Right cardiac atrium (tissue), 5 donors: ENCODE results near the gene DDX18. TPM values are rescaled to one million over a fixed set of nuclear protein-coding genes. Genes with fewer than 3 reads are reported as not detected.

Source experiments
- ATAC-seq, 2 donors: fragments of 200-7000 bp; cut with Tn5 transposase; one replicate each; pipeline versions ENCODE4 v1.8.0 to v1.9.1; 2020; ENCODE audit warnings: moderate library complexity in 2 of 2, mild to moderate bottlenecking in 1 of 2
- DNase-seq, 3 donors: peaks; one replicate each; pipeline ENCODE4 v3.0.0-alpha.2; 2020
- H3K27ac ChIP-seq: one replicate; pipeline ENCODE4 v1.5.1; 2013; ENCODE audit warnings: mild to moderate bottlenecking, low read length, control low read depth, moderate library complexity
- H3K27me3 ChIP-seq: one replicate; pipeline ENCODE4 v1.6.1; 2013; ENCODE audit not compliant: control insufficient read depth, insufficient read depth
- H3K4me1 ChIP-seq: one replicate; pipeline ENCODE4 v1.6.1; 2013; ENCODE audit warnings: low read length; ENCODE audit not compliant: control insufficient read depth, insufficient read depth
- H3K4me3 ChIP-seq: one replicate; pipeline ENCODE4 v1.5.1; 2013; ENCODE audit warnings: low read length, control low read depth
- H3K9me3 ChIP-seq: one replicate; pipeline ENCODE4 v1.6.1; 2013; ENCODE audit warnings: low read length; ENCODE audit not compliant: control insufficient read depth
- WGBS: extraction: QIAGEN DNeasy Blood & Tissue Kit; methylation state at CpG from one replicate; pipeline ENCODE4 v1.1.7; 2013; 5-methylcytosine and 5-hydroxymethylcytosine counted together
- intact Hi-C, 4 donors: fragments of 100-400 bp; cut with DNase I; formaldehyde crosslinking; loops; one replicate each; pipeline versions ENCODE4 v1.11.0 to v1.14.0; 2022 to 2023
- polyA plus RNA-seq: library from polyadenylated mRNA; stranded (reverse); fragments of 200-250 nt; gene quantifications from one replicate; pipeline ENCODE4 v1.2.3, GENCODE V29; 2013
- total RNA-seq, 4 donors: library from RNA; stranded (reverse); fragmentation: NEBNext Ultra II Directional; extraction: Animal tissue kit (Norgen Biotek cat#: 25700); gene quantifications; one replicate each; pipeline ENCODE4 v1.2.1, GENCODE V29; 2021
- donor health status: healthy with polysubstance abuse.
- donor health status: DM: no; HTN: yes; CAD: no.
- donor health status: DM: no; HTN: no; CAD: no.
- donor health status: DM: no; HTN: yes; CAD: no; lungs with severe emphysema.
- donor health status: DM: yes; HTN: yes; CAD: no.

The DDX18 gene
- total and polyA plus RNA-seq, 5 donors: 14.1 to 36.0 (median 28.3) TPM

DNA sequence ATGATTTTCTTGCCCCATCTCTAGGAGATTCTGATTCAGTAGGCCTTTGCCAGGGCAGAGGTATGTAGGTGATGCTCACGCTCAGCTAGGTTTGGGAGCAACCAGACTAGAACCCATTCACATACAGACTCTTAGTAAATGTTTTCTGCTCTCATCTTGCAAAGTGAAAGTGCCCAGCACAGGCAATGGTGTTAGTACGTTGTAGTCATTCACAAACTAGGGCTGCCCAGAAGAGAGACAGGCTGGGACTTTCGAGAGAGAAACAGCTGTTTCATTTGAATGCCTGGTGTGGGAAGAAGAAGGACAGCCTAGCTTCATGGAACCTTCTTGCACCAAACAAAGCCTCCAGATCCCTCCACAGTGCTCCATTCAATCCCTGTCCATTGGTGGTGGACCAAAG lies 19.4 kb downstream of the DDX18 start:
- 93% methylated on average over 3 of the region's 3 CpGs for WGBS

GRCh38 chr2:117834992-117835391 lies 20.5 kb downstream of the DDX18 start:
- intact Hi-C loops: loop anchor here (5.0 to 10.0 kb wide), 4 partner anchors 100 to 170 kb away; no protein-coding TSS in a partner anchor
- H3K4me3 ChIP-seq: no peak overlapping the region
- no peaks in the 10 kb centered on the region for H3K9me3 ChIP-seq
- ATAC-seq (no peak), DNase-seq (peak in 1 of 3 donors; percentile 32)
- WGBS: 86% methylated on average over 3 of the region's 3 CpGs
- H3K27me3 ChIP-seq: no peaks in the 10 kb centered on the region
- no peak overlapping the region for H3K27ac ChIP-seq
- no peaks in the 10 kb centered on the region for H3K4me1 ChIP-seq

More for the DNA sequence above, 19.4 kb downstream of the DDX18 start:
- no peak overlapping the region for H3K27ac ChIP-seq
- no peaks in the 10 kb centered on the region for H3K9me3 ChIP-seq
- H3K4me1 ChIP-seq: no peaks in the 10 kb centered on the region
- no peaks in the 10 kb centered on the region for H3K27me3 ChIP-seq
- no peak for ATAC-seq
- DNase-seq: no peak
- no peak overlapping the region for H3K4me3 ChIP-seq
- intact Hi-C loops: loop anchor here in 3 of 4 donors (10.0 kb wide), 3 partner anchors 101 to 171 kb away; no protein-coding TSS in a partner anchor

DNA sequence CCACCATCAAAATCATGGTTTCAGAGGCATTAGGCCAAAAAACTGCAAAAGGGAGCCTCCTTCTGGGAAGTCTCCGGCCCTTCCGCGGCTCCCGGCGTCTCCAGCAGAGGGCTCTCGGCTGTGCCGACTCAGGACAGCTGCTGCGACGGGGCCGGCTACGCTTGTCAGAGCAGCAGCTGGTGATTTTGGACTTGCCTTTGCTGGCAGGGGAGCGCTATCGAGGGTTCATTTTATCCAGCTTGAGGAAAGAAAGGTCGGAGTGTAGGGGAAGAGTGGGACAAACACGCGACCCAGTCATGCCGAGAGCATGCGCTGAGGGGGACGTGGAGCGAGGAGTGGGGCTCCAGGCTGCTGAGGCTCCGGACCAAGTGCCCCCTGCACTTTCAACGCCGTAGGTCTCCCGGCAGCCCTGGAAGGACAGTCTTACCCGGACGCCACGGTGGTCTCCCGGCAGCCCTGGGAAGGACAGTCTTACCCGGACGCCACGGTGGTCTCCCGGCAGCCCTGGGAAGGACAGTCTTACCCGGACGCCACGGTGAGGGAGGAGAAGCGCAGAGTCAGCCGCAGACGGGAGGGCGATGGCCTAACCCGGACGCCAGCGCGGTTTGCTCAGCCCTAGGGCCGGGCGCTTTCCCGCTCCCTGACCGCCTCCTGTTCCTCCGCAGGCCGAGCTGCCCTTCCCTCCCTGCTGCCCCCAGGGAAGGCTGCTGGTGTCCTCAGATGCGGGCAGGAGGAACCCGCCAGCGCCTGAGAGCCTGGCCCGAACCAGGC lies 21.7 kb downstream of the DDX18 start:
- ATAC-seq (peak; percentile 97), DNase-seq (peak; percentile 90 to 96 (median 95))
- no peaks in the 10 kb centered on the region for H3K27me3 ChIP-seq
- H3K27ac ChIP-seq: no peak overlapping the region
- H3K4me3 ChIP-seq: peak overlapping the region; percentile 20
- H3K9me3 ChIP-seq: no peaks in the 10 kb centered on the region
- WGBS: 3% methylated on average over 53 of the region's 53 CpGs
- intact Hi-C loops: loop anchor here (5.0 to 10.0 kb wide), 4 partner anchors 99 to 169 kb away; no protein-coding TSS in a partner anchor
- H3K4me1 ChIP-seq: no peaks in the 10 kb centered on the region

DNA sequence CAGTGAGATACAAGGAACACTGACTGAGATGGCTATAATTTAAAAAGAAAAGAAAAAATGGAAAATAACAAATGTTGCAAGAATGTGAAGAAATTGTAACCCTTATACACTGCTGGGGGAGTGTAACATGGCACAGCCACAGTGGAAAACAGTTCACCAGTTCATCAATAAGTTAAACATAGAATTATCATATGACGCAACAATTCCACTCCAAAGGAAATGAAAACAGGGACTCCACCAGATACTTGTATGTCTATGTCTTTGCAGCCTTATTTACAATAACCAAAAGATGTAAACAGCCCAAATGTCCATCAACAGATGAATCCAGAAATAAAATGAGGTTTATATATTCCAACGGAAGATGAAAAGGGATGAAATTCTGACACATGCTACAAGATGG lies 30.8 kb downstream of the DDX18 start:
- Histone ChIP-seq H3K9me3 (no peaks in the 10 kb centered on the region), H3K4me3 (no peak overlapping the region), H3K27ac (no peak overlapping the region), H3K27me3 (no peaks in the 10 kb centered on the region), H3K4me1 (no peaks in the 10 kb centered on the region)
- intact Hi-C loops: no loop called here
- ATAC-seq (no peak), DNase-seq (no peak)
- WGBS: 90% methylated on average over 2 of the region's 2 CpGs

DNA sequence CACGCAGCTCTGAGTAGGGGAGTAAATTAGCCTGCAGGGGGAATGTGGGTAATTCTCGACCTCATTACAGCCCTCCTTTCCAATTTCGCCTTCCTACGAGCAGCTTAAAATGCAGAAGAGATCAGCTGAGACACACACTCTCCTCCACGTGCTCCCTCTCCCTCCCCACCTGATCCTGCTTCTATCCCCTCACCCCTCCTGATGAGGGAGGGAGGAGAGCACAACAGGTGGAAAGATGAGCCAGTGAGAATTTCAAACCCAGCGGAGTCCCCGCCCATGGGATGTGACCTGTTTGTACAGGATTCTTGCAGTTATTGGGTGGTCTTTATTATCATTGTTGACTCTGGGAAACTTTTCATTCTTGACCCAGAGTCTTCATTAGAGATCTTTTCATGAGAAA lies 35.5 kb downstream of the DDX18 start:
- H3K27me3 ChIP-seq: no peaks in the 10 kb centered on the region
- H3K27ac ChIP-seq: no peak overlapping the region
- intact Hi-C loops: no loop called here
- H3K4me3 ChIP-seq: no peak overlapping the region
- no peaks in the 10 kb centered on the region for H3K9me3 ChIP-seq
- DNase-seq (no peak), ATAC-seq (no peak)
- H3K4me1 ChIP-seq: no peaks in the 10 kb centered on the region
- 7% methylated on average over 7 of the region's 7 CpGs for WGBS

DNA sequence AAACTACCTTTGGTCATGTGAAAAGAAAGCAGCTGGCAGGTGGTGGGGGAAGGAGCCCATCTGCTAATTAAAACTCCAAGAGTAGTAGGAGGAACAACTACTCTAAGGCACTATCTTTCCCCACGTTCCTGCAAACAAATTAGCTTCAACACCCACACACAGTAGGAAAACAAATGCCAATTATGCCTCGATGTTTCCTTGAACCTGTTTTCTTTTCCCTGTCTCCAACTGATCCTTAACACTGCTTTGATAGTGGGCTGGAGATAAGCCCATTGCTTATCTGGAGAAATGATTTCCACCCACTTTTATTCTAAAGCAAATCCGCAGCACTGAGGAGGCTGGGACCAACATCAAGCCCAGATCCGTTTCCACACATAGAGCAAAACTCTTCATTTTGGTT lies 36.0 kb downstream of the DDX18 start:
- Histone ChIP-seq H3K27me3 (no peaks in the 10 kb centered on the region), H3K4me1 (no peaks in the 10 kb centered on the region), H3K27ac (no peak overlapping the region), H3K4me3 (no peak overlapping the region), H3K9me3 (no peaks in the 10 kb centered on the region)
- no peak for DNase-seq
- WGBS: 4% methylated on average over 4 of the region's 4 CpGs
- ATAC-seq: no peak
- intact Hi-C loops: no loop called here

- Histone ChIP-seq H3K9me3 (no peaks in the 10 kb centered on the region), H3K4me1 (no peaks in the 10 kb centered on the region), H3K4me3 (no peak overlapping the region), H3K27me3 (no peaks in the 10 kb centered on the region), H3K27ac (no peak overlapping the region)
- DNase-seq: no peak
- intact Hi-C loops: no loop called here
- no peak for ATAC-seq
- 32% methylated on average over 3 of the region's 3 CpGs for WGBS
Observed at GRCh38 chr2:117851969-117852368, 37.5 kb downstream of the DDX18 start.

DNA sequence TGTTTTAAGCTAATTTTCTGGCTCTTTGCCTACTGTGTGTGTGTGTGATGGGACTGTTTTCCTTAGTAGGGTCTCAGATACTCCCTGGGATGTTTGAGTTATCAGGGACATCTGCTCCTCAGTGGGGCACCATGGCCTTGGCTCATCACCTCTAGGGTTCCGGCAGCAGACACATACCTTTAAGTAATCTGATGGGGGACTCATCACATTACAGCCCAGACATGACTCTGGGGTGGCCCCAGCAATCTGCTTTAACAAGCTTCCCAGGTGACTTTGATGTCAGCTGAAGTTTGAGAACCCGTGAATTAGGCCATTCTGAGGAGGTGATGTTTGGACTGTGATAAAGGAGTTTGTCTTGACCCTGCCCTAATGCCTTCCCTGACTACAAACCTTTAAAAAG lies 38.8 kb downstream of the DDX18 start:
- no peaks in the 10 kb centered on the region for H3K4me1 ChIP-seq
- no peaks in the 10 kb centered on the region for H3K9me3 ChIP-seq
- ATAC-seq (no peak), DNase-seq (no peak)
- intact Hi-C loops: no loop called here
- H3K27ac ChIP-seq: no peak overlapping the region
- H3K4me3 ChIP-seq: no peak overlapping the region
- WGBS: 41% methylated on average over 2 of the region's 2 CpGs
- H3K27me3 ChIP-seq: no peaks in the 10 kb centered on the region

- H3K4me1 ChIP-seq: no peaks in the 10 kb centered on the region
- no peak overlapping the region for H3K27ac ChIP-seq
- 60% methylated on average over 8 of the region's 8 CpGs for WGBS
- ATAC-seq: no peak
- DNase-seq: peak in 1 of 3 donors; percentile 74
- H3K4me3 ChIP-seq: no peak overlapping the region
- intact Hi-C loops: no loop called here
- H3K9me3 ChIP-seq: no peaks in the 10 kb centered on the region
- no peaks in the 10 kb centered on the region for H3K27me3 ChIP-seq
Observed at GRCh38 chr2:117853873-117854272, 39.4 kb downstream of the DDX18 start.

GRCh38 chr2:117854610-117855009 lies 40.1 kb downstream of the DDX18 start:
- Histone ChIP-seq H3K4me3 (no peak overlapping the region), H3K9me3 (no peaks in the 10 kb centered on the region), H3K27ac (no peak overlapping the region), H3K4me1 (no peaks in the 10 kb centered on the region), H3K27me3 (no peaks in the 10 kb centered on the region)
- intact Hi-C loops: no loop called here
- 51% methylated on average over 6 of the region's 6 CpGs for WGBS
- DNase-seq: no peak
- ATAC-seq: no peak

DNA sequence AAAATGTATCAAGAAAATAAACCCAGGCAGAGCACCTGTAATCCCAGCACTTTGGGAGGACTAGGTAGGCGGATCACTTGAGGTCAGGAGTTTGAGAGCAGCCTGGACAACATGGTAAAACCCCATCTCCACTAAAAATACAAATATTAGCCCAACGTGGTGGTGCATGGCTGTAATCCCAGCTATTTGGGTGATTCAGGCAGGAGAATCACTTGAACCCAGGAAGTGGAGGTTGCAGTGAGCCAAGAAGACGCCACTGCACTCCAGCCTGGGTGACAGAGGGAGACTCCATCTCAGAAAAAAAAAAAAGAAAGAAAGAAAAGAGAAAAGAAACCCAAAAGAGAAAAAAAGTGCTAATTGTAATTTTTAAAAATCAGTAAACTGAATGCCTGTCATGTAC lies 41.4 kb downstream of the DDX18 start:
- WGBS: 64% methylated on average over 3 of the region's 3 CpGs
- H3K9me3 ChIP-seq: no peaks in the 10 kb centered on the region

More for the DNA sequence above, 41.4 kb downstream of the DDX18 start:
- intact Hi-C loops: no loop called here
- ATAC-seq (no peak), DNase-seq (no peak)
- Histone ChIP-seq H3K4me1 (no peaks in the 10 kb centered on the region), H3K27me3 (no peaks in the 10 kb centered on the region), H3K4me3 (no peak overlapping the region), H3K27ac (no peak overlapping the region)
